Loucy (cell line): Measurements from ENCODE around the gene DPP8.

Source experiments
- EZH2phosphoT487 ChIP-seq: fragments of 200-600 bp; IDR thresholded peaks from 2 replicates; pipeline ENCODE4 v1.6.1; 2018; ENCODE audit warnings: antibody characterized with exemption, mild to moderate bottlenecking, moderate library complexity, borderline replicate concordance
- TF ChIP-seq, protein P1 (sequence below): fragments of 200-600 bp; sonication (generic); conservative IDR thresholded peaks from 2 replicates; pipeline ENCODE4 v1.5.1; 2014; ENCODE audit warnings: mild to moderate bottlenecking, antibody characterized with exemption, low read length

DNA sequence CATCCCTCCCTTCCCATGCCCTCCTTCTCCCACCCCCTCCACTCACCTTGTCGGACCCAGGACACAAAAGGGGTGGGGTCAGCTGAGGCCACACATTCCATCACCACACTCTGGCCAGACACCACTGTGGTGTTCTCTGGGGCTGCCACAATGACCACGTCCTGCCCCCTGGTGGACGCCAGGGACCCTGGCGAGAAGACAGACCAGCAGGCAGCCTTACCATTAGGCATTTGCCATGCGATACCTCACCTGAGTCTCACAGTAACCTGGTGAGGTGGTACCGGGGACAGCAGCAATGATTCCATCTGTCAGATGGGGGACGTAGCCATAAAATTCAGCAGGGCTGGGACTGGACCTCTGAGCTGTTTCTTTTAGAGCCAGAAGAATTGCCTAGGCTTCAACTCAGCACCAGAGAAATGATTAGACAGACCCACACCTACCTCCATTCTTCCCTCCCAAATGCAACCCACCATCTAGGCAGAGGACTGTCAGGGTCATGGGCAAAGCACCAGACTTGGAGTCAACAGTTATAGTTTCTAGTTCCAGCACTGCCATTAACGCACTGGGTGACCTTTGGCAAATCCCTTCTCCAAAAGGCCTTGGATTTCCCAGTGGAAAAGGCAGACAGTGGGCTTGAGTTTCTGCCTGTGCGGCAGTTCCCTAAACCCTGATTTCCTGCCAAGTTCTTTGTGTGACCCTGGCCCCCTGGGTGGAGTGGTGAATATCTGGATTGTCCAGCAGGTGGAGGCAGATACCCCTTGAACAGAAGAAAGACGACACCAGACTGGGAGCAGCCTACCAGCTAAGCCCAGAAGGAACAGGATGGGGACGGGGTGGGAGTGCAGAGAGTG is 116.5 kb downstream of the DPP8 start:
- TF ChIP-seq, protein P1, sequence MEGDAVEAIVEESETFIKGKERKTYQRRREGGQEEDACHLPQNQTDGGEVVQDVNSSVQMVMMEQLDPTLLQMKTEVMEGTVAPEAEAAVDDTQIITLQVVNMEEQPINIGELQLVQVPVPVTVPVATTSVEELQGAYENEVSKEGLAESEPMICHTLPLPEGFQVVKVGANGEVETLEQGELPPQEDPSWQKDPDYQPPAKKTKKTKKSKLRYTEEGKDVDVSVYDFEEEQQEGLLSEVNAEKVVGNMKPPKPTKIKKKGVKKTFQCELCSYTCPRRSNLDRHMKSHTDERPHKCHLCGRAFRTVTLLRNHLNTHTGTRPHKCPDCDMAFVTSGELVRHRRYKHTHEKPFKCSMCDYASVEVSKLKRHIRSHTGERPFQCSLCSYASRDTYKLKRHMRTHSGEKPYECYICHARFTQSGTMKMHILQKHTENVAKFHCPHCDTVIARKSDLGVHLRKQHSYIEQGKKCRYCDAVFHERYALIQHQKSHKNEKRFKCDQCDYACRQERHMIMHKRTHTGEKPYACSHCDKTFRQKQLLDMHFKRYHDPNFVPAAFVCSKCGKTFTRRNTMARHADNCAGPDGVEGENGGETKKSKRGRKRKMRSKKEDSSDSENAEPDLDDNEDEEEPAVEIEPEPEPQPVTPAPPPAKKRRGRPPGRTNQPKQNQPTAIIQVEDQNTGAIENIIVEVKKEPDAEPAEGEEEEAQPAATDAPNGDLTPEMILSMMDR, result peak; percentile 72
- no peak for TF ChIP-seq EZH2phosphoT487
